GM21786 (cell line): ENCODE measurements around the gene MOB3A.

Source experiments
- ATAC-seq: cut with Tn5 transposase; IDR thresholded peaks from one replicate; pipeline ENCODE4 v1.9.1; 2021; ENCODE audit not compliant: unreplicated experiment

MOB3A gene

DNA sequence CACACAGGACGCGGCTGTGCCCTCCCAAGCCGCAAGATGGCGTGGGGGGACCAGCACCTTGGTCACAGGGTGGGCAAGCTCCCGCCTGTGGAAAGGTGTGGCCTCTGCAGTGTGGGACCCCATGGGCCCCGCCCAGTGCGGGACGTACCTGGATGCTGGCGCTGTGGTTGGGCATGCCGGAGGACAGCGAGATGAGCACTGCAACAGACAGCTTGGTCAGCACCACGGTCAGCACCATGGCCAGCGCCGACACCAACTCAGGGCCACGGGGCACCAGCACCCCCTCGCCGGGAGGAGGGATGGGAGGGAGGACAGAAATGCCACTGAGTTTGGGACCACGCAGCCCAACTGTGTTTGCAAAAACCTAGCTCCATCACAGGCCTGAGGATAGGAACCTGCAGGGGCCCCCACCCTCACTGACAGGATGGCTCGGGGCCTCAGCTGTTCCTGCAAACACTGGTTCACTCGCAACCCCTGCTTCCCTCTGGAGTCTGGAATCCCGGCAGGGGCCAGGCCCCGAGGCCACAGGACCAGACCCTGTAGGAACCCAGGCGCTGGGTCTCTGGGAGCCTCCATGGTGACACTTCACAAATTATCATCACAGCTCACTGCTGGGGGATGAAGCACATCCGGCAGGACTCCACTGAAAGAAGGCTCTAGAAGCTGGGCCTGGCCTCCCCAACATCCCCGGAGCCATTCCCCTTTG lies 27.7 kb upstream of the MOB3A start:
- ATAC-seq = no peak

DNA sequence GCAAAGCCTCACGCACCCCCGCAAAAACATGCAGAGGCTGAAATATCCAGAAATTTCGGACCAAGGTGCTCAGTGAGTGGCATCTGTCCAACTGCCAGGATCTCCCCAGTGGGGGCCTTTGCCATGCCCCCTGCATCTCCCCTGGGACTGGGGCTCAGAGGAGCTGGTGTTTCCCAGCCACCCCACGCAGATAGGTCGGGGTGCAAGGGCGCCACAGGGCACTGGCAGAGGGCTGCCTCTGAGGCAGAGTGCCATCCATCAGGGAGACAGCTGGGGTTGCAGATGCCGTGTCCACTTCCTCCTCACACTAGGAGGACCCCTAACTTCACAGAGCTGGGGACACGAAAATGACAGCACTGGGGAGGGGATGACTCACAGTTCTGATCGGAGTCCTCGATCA lies 26.9 kb upstream of the MOB3A start:
- ATAC-seq = no peak

- no peak for ATAC-seq
Observed at GRCh38 chr19:2122251-2122650, 26.1 kb upstream of the MOB3A start.

DNA sequence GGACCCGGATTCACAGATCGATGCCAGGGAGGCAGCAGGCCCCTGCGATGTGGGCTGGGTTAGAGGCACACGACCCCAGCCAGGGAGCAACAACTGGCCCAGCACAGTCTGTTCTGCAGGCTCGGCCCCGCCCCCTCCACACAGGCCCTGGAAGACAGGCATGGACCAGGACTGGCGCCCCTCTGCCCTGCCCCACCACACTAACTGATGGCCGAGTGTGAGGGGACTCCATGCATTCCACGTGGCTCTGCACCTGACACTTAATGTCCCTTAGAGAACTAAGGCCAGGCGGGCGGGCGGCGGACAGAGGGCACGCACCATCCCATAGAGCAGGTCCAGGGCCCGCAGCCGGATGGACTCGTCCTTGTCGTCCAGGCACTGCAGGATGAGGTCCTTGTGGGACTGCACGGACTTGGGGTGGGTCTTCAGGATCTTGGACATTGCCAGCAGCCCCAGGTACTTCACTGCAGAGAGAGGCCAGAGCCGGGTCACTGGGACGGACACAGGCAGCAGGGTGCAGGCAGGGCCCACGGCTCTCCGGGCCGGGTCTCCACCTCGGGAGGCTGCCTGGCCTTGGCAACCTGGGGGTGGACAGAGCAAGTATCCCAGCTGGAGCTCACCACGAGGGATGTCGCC lies 25.4 kb upstream of the MOB3A start:
- no peak for ATAC-seq

GRCh38 chr19:2120821-2121220 lies 24.7 kb upstream of the MOB3A start:
- no peak for ATAC-seq

- ATAC-seq = no peak
Observed at GRCh38 chr19:2119921-2120785, 24.0 kb upstream of the MOB3A start.

GRCh38 chr19:2118438-2118837 lies 22.3 kb upstream of the MOB3A start:
- no peak for ATAC-seq

GRCh38 chr19:2117215-2117960 lies 21.3 kb upstream of the MOB3A start:
- no peak for ATAC-seq

- ATAC-seq = no peak
Observed at GRCh38 chr19:2116507-2116906, 20.4 kb upstream of the MOB3A start.

- ATAC-seq = no peak
Observed at GRCh38 chr19:2115911-2116426, 19.8 kb upstream of the MOB3A start.

GRCh38 chr19:2115324-2115723 lies 19.2 kb upstream of the MOB3A start:
- no peak for ATAC-seq

DNA sequence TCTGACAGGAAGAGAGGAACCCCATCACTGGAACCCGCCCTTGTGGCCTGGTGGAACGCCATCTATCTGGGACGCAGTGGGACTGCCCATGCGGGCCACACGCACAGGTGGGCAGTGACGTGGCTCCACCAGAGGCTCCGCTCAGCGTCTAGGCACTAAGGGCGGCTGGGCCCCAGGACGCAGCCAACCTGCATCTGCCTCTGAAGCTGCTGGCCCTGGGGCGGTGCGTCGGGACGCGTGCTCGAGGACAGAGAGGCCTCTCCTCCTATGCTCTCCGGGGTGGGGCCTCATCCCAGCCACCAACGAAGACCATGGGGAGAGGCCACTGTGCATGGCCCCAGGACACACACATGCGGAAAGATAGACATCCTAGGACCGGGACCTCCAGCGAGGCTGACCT lies 18.7 kb upstream of the MOB3A start:
- no peak for ATAC-seq

GRCh38 chr19:2114218-2114617 lies 18.1 kb upstream of the MOB3A start:
- ATAC-seq = no peak

DNA sequence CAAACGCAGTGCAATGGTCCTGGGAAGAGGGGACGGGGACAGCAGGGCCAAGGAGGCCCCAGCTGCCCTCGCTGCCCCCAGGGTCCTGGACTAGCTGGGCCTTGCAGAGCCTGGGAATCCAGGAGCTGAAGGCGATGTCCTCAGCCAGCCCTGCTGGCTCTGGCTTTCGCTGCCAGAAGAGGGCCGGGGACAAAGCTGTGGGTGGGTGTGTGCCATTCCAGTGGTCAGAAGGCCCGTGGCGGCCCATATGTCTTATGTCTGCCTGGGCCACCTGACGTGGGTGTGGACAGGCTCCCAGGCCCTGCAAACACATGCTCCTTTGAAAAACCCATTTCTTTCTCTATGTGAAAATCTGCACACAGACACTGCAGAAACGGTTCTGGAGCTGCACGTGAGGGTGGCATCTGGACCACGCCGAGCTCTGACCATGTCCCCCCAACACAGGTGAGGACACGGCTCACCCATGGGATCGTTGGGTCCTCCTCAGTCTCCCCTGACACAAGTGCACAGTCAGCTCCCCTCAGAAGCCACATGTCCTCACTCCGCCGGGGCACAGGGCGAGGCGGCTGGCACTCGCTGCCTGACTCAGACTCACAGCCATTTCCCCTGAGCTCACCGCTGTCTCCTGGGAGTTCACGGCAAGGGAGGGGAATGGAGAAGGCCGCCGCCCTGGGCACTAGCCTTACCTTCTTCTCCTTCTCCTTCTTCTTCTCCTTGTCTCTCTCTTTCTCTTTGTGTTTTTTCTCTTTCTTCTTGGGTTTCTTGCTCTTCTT lies 17.5 kb upstream of the MOB3A start:
- ATAC-seq = no peak

GRCh38 chr19:2112516-2113320 lies 16.6 kb upstream of the MOB3A start:
- ATAC-seq = no peak

GRCh38 chr19:2111886-2112285 lies 15.8 kb upstream of the MOB3A start:
- ATAC-seq = no peak

DNA sequence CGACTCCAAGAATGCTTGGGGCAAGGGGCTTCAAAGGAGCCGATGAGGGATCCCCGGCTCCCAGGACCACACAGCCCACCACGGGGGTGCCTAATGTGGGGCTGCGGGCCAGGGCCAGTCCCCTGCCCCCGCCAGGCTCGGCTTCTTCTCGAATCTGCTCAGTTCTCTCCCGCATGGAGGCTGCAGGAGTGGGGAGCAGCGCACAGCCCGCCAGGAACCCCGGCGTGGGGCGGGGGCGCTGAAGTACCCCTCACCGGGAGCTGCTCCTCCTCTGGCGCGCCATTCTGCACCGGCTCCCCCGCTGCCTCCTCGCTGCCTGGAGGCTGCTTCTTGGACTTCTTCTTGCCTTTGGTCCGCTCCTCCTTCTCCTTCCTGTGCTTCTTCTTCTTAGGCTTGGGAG lies 15.3 kb upstream of the MOB3A start:
- no peak for ATAC-seq

- no peak for ATAC-seq
Observed at GRCh38 chr19:2110822-2111221, 14.7 kb upstream of the MOB3A start.

DNA sequence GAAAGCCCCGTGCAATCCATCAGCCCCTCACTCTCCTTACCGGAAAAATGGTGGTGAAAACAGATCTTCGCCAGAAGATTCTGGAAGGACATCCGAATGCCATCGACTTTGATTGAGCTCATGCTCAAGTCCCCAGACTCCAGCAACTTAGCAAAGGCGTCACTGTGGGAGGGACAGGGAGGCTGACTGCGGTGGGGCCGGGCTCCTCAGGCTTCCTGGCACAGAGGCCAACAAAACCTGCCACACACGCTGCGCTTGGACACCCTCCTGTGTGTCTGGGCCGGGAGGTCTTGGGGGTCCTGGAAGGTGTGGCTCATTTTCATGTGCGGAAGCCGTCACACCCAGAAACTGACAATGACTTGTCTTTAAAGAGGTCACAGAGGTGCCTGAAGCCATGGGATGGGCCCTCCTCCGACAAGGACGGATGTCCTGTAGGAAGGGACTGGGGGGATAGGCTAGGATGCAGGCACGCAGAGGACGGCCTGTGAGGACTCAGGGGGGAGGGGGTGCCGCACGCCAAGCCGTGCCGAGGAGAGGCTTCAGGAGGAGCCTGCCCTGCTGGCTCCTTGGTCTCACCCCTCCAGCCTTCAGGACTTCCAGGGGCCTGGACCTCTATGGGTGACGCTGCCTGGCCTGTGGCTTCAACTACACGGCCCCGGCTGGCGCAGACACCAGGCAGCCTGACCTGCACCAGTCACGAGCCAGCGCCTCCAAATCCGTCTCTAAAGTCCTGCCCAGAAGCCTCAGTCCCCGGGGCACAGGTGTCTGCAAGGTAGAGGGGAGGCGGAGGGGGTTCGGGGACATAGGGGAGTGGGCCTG lies 13.1 kb upstream of the MOB3A start:
- ATAC-seq = no peak
